GM19468 (cell line): ENCODE measurements around the gene NRG3.

Experiments used
- ATAC-seq: cut with Tn5 transposase; IDR thresholded peaks from one replicate; pipeline ENCODE4 v1.9.1; 2021; ENCODE audit warnings: mild to moderate bottlenecking, moderate library complexity, moderate number of reproducible peaks; ENCODE audit not compliant: unreplicated experiment; ENCODE audit errors: extremely low read depth

The NRG3 gene

DNA sequence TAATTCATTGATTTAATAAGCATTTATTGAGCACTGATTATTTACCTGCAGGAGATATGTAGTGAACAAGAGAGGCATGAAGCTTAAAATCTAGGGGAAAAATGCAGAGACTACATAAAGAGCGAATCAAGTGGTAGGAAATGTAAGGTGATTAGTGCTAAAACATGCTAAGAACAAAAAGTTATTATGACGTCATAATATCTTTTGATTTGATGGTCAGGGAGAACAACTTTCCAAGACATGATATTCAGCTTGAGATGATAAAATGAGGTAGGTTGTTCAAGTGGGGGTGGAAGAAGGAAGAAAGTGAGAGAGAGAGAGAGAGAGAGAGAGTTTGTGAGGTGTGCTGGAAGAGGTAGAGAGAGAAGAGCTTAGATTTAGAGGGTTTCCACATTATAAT is 317.7 kb downstream of the NRG3 start:
- ATAC-seq = no peak

DNA sequence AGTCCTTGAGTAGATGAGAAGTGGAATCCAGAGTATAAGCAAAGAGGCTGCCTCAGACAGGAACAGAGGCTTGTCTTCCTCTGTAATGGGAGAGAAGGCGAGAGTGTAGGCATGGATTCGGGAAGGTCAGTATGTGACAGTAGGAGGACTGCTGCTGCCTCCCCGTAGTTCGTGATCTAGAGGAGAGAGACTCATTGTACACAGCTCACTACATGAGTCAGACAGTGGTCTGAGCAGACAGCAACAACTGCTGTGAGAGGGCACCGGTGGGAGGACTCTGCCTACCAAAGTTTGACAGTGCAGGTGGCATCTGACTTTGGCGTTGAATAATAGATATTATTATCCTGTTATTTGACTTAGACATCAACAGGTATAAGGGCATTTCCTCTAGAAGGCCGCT is 319.4 kb downstream of the NRG3 start:
- no peak for ATAC-seq

DNA sequence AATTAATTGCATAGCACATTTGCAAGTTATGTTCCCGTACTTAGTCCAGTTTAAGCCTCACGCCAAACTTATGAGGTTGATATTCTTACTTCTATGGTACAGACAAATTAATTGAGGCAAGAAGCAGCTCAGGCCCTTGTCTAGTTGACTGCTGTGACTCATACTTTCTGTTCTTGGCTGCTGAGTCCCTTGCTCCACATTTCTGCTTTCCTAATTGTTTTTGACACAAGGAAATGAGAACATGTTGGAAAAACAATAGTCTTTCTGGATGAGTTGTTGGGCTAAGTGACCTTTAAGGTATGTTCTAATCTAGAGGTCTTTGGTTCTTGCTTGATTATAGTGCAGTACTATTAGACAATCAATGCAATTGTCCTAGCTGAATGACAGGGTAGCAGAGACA is 331.8 kb downstream of the NRG3 start:
- no peak for ATAC-seq

DNA sequence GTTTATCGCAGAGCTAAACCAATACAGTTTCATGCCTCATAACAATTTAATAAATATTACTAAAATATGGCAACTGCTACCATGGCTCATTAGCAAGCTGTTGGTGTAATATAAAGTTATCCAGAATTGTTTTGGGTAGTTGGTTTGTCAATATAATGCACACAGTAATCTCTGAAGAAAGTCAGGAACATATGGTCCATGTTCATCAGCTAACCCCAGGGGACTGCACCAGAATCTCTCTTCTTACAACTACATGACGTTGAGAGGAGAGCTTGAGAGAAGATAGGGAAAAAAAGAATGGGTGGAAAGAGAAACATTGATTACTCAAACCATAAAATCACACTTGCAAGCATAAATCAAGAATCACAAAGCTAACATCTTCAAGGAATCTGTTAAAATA is 333.7 kb downstream of the NRG3 start:
- no peak for ATAC-seq

DNA sequence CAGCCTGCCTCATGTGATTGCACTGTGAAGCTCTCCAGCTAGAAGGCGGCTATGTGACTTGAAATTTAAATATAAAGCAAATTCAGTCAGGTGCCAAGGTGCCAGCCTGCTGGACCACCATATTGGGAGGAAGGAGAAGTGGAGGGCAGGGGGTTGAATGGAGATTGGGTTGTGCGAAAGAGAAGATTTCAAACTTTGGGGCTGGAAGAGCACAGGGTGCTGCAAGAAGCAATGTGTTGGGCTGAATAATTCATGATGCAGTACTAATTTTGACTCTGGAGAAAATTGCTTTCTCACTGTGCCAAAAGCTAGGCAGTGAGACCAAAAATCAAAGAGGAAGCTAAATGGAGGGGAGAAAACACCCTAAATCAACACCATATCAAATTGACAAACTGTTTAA is 335.3 kb downstream of the NRG3 start:
- no peak for ATAC-seq

DNA sequence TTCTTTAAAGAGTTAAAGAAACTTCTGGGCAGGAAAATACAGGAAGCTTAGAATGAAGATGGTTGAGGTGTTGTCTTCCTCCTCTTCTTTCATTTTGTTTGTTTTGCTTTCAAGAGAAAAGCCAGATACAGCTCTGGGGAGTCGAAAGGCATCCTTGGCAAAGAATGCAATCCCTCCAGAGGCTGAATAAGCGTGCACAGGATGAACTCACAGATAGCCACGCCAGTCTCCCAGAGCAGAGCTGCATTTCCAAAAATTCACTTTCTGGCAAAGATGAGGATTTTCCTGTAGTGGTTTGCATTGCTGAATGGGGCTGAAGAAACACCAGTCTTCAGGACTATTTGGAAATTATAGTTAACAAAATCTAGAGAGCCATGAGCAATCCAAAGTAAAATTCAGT is 336.4 kb downstream of the NRG3 start:
- no peak for ATAC-seq

DNA sequence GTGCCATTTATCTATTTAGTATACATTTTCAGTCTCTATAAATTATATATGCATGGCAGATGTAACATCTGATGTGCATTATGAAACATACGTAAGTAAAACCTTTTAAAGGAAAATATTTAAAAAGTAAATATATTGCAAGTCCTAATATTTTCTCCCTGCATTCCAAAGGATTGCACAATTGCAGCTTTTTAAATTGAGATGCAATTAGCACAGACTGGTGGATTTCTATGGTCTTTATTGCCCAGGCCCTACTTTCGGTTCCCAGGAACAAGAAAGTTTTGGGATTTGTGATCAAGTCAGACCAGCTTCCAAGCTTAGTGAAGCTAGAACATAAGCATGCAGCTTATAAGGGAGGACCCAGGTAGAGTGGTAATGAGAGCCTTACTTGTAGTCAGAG is 337.8 kb downstream of the NRG3 start:
- no peak for ATAC-seq

DNA sequence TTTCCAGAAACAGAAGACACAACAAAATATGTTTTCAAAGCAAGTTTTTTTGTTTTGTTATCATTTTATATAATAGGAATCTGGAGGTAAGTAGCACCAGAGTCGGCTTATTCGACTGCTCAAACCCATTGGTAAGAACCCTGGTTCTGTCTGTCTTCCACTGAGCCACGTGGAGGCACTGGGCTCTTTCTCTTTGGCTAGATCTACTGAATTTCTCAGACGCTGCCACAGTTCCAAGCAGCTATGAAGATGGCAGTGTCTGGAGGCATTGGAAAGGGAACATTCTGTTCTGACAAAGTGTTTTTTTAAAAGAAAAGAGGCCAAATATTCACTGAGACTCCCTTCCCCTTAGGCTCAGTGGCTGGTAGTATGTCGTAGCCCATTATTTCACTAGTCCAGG is 338.8 kb downstream of the NRG3 start:
- ATAC-seq = no peak

DNA sequence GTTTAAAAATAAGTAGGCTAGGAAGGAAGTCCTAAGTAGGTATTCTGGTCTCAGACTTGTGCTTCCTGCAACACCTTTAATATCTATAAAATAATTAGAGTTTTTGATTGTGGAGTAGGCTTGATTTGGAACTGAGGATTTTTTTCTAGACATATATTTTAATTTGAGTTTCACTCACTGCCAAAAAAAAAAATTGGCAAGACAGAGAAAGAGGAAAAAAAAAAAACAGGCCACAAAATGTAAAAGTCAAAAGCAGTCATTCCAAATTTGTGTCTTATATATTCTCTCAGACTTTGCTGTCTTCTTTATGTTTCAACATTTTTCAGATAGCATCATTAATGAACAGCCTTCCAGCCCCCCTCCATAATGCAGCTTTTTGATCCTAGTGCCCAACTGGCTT is 346.1 kb downstream of the NRG3 start:
- ATAC-seq = no peak

DNA sequence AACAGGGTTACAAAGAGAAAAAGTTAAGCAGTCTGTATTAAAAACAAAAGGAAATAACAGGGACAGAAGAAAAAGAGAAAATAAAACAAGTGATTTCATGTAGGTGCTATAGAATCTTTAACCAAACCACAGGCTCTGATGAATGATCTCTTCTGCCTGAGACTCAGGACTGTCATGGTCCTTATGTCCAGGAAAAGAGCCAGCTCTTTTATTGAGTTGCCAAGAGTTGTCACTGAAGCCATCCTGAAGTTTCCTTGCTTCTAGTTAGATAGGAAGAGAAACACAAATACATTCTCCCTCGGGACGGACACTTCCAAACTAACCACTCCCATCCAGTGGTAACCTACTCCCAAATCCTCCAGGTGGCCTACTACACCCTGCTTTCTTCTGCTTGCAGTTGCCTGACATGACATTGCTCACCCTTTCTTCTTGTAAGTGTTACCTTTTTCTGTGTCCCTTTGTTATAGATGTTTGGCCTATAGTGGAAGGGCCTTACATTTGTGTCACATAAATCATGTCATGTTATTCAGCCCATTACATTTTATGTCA is 346.7 kb downstream of the NRG3 start:
- no peak for ATAC-seq

DNA sequence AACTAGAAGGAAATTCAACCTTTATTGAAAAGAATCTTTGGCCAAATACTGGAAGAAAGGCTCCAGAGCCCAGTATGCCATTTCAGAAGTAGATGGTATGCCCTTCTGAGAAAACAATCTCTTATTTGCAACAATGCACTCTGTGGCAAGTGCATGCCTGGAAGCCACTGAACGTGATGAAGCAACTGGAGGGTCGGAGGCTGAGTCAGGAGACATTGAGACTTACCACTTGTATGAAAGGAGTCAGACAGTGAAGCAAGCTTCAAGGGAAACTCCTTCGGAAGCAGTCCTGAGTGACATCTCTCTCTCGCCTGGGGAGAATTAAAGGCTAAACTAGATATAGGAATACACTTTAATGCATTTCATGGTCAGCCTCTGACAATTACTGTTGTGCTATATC is 353.7 kb downstream of the NRG3 start:
- no peak for ATAC-seq

DNA sequence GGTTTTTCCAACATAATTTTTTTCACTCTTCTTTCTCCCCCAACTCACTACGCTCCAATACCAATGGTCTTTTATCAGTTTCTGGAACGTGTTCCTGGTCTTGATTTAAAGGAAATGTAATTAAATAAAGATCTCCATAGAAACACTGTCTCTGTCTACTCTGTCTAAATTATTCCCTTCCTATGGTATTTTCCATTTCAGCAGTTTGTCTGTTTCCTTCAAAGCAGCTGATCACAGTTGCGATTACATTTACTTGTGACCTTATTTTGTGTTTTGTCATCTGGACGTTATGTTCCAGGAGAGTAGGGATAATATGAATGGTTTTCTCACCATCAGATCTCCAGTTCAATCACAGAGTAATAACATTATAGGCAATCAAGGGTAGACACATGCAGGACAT is 359.2 kb downstream of the NRG3 start:
- ATAC-seq = no peak

DNA sequence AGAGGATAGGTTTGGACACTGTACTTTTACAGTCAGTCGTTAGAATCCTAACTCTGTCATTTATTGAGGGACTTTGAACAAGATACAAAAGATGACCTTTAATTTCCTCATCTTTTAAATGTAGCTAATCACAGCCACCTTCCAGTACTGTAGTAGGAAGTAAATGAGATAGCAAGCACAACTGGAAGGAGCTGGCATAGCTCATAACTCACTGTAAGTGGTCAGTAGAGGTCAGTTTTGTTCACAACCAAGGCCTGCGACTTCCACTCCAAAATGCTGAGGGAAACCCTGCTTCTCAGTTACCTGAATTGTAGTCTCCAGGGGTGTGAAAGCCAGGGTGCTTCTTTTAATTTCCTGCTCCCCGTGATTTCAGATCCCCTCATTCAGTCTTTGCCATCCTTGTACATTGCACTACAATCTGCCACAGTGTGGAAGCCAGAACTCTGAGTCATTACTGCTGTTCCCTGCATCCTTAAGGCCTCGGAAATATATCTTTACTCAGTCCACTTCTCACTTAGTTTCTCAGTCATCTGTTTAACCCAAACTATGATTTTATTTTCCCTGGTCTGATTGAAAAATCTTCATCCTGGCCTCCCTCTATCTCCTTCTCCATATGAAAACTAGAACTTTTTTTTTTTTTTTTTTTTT is 361.2 kb downstream of the NRG3 start:
- no peak for ATAC-seq

DNA sequence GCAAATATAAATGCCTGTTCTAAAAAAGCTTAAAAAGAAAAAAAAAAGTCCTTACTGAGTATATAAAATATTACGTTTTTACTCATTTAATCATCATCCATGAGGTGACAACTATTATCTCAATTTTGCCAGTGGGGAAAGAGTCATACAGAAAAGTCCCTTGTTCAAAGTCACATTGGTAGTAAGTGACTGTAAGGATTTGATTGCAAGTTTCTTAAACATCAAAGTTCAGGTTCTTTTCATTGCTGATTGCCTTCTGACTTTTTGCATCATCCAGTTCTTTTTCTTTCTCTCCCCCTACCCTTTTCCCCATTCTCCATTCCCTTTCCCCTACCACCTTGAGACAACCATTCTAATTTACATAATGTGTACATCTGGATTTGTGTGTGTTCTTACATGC is 363.3 kb downstream of the NRG3 start:
- no peak for ATAC-seq

DNA sequence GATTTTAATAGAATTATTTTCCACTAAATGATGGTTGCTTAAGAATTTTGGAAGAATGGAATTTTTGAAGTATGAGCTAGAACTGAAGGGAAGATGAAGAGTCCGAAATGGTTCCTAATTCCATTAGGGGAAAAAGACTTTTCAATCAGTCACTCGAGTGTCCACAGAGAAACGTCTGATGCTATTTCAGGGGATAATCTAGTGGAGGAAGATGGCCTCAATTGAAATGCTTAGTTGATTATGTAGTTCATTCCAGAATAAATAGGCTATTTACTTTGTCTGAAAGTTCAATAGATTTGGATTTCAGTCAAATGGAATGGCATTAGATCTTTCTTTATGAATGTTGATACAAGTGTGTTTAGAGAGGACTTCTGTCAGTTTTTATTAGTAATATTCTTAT is 365.4 kb downstream of the NRG3 start:
- no peak for ATAC-seq

DNA sequence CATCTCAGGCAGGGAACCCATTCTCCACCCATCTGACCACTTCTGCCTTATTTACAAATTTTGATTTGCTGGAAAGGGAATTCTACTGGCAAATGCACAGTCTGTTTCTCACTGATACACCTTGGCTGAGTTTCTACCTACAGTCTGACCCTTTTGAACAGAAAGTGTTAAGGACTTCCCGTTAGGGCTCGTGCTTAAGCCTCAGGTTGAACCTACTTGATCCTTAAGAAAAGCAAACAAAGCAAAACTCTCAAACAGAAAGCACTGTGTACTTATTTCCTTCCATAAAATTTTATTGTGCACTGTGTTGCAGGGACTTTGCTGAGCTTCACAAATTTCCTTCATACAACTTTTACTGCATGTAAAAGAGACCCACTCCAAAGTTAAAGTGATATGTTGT is 367.8 kb downstream of the NRG3 start:
- no peak for ATAC-seq

DNA sequence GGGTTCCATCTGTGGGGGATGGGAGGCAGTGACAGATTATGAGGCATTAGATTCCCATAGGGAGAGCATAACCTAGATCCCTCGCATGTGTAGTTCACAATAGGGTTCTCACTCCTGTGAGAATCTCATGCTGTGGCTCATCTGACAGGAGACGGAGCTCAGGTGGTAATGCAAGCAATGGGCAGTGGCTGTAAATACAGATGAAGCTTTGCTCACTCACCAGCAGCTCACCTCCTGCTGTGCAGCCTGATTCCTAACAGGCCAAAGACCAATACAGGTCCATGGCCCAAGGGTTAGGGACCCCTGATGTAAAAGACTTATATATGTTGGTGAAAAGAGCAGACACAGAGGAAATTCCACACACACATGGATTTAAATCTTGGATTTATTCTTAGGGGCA is 370.2 kb downstream of the NRG3 start:
- no peak for ATAC-seq

DNA sequence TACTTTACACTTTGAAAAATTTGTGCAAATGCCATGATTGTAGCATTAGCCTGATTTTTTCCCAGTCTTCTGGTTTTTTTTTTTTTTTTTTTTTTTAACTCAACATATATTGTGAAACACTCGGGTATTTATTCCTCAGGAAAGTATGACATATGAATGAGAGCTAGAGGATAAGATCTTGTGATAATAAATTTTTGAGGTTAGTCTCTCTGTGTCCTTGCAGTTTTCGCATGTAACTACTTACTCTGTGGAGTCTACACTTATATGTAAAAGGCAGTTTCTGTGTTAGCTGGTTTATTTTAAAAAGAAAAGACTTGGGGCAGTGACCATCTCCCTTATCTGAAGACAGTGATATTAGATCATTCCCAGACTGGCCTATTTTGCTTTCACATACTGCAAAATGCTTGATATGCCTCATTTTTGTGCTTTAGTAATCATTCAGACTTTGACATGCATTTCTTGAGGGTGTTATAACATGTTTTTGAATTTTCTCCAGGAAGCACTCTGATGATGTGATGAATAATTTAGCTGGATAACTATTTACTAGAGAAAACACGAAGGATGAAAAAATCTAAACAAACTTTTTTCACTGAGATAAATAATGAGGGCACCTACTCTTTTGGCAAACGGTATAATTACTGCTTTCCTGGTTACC is 371.0 kb downstream of the NRG3 start:
- ATAC-seq = no peak

DNA sequence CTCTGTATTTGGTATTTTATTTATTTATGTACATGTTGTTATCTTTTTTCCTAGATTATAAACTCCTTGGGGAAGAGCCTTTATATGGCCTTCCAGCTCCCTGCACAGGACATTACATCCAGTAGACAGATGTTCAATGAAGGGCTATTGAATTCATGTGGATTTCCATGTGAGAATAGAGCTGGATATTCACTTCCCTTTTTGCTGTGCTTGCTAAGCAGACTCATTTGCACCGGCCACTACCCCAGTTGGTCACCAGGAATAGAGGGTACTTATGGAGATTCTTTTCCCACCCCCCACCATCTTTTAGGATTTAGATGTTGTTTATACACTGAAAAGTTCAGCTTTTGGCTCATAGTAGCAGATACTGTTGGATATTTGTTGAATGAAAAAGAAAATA is 374.1 kb downstream of the NRG3 start:
- no peak for ATAC-seq

DNA sequence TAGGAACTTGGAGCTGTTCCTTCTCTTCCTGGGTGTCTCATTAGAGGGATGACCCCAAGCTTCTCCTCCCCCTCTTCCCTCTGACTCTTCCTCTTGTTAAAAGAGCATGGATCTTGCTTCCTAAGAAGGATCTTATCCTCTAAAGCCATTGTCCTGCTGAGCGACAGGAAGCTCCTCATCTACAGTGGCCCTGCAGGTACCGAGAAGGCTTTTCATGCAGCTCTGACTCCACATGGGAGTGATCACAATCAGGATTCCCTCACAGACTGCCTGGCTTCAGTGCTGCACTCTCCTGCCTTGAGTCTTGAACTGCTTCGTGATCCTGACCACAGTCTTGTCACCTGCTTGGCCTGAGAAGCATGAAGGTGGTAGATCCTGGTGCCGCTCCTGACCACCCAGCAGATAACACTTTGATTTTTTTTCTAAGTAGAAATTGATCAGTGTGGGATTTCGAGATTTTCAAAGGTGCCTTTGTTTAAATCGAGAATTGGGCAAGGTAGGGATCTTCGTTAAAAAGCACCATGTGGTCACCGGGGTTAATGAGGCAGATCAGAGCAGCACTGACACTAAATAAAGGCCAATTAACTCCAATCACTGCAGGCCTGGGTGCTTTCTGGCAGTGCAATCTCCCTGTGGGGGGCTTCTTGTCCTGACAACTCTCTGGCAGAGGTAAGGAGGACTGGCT is 376.4 kb downstream of the NRG3 start:
- ATAC-seq = no peak

DNA sequence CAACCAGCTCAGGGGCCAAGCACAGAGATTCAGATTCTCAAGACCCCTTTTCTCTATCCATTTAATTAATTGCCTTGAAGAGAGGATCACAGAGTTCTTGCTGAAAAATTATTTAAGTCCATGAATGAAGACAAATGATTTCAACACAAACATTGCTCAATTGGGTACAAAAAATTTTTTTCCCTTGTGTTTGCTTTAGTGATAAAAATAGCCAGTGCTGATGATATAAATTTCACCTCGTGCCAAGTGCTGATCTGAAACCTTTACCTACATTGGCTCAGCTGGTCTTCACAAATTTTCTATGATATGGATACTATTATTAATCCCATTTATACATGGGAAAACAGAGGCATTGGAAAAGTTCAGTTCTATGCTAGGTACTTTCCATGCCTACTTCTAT is 377.1 kb downstream of the NRG3 start:
- ATAC-seq = no peak

DNA sequence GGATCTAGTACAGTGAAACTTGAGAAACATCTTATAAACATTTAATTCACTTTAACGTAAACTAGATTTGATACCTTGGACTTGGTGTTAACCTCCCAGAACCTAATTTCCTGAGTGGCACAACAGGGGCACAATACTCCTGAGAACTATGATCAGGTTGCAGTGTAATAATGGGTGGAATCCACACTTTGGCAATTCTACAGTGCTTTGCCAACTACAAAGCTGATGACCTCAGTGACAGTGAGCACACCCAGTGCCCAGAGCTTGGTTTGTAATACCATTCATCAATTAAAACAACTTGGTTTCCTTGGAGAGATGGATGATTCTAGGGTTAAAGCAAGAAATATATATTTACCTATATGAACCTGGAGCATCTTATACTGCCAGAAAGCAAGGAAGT is 379.2 kb downstream of the NRG3 start:
- ATAC-seq = no peak
